PC-3 (cell line): ENCODE data around the gene ARSG.

Experiments used
- CTCF ChIP-seq: fragments of 300-600 bp; sonication (generic); conservative IDR thresholded peaks from 2 replicates; pipeline ENCODE4 v1.5.1; 2017; ENCODE audit warnings: antibody characterized with exemption, low read depth, mild to moderate bottlenecking, low read length
- EZH2phosphoT487 ChIP-seq: fragments of 300-600 bp; sonication (generic); IDR thresholded peaks from 2 replicates; pipeline ENCODE4 v1.6.1; 2018; ENCODE audit warnings: mild to moderate bottlenecking, antibody characterized with exemption, low read length, borderline replicate concordance

- no peak for TF ChIP-seq CTCF
- no peak for TF ChIP-seq EZH2phosphoT487
Measured at GRCh38 chr17:68422821-68423220, 131.5 kb downstream of the ARSG start.
